H1 (cell line): ENCODE data around the gene CREG2. TPM values are rescaled to one million over a fixed set of nuclear protein-coding genes. Genes with fewer than 3 reads are reported as not detected.

Source experiments
- RAD21 ChIP-seq, 2 experiments: IDR thresholded peaks in 1 of 2; conservative IDR thresholded peaks in 1 of 2; 2 replicates each; pipeline ENCODE4 v1.6.1; 2011; ENCODE audit warnings: low read depth in 2 of 2, low read length in 2 of 2, improper control_type of control experiment in 1 of 2, inconsistent platforms in 1 of 2, mild to moderate bottlenecking in 1 of 2, moderate library complexity in 1 of 2
- polyA plus RNA-seq, 7 experiments: library from polyadenylated mRNA; depleted of rRNA in 3 of 7; stranded (reverse) in 5 of 7; unstranded in 2 of 7; fragments of >200 nt in 5 of 7; fragments of 200-250 nt in 2 of 7; gene quantifications; 1 replicate in 5 of 7; 2 replicates in 1 of 7; 4 replicates in 1 of 7; pipeline versions ENCODE4 v1.2.1 to v1.2.3, GENCODE V29; 2011 to 2013; ENCODE audit warnings: missing spikeins in 2 of 7, mixed read lengths in 2 of 7
- total RNA-seq: library from RNA; stranded (reverse); fragmentation: NEBNext Ultra II Directional; extraction: Animal tissue kit (Norgen Biotek cat#: 25700); gene quantifications from 2 replicates; pipeline ENCODE4 v1.2.1, GENCODE V29; 2021

CREG2 gene
- total and polyA plus RNA-seq, 2 of the 8 experiments (the other 6 are each of a cell fraction or from before 2014, with no cell fraction given), result 2.0 to 2.2 TPM

- TF ChIP-seq RAD21 (IDR thresholded peaks at IDR 0.05 in 1 of 2, conservative IDR thresholded peaks at IDR 0.05 in 1 of 2; ENCODE audit: low read depth in 2 of 2, low read length in 2 of 2), result no peak
These were observed 19.8 kb downstream of the CREG2 start (continued) for GRCh38 chr2:101367508-101367907.
